ENCODE results near the gene PSMD6.

GRCh38 chr3:63970631-63971475, 52.4 kb downstream of the PSMD6 start:
- no peak for TF ChIP-seq CTCF (IDR thresholded peaks at IDR 0.05; ENCODE audit: insufficient read depth, low read length, poor library complexity, severe bottlenecking)
- TF ChIP-seq EZH2phosphoT487 (conservative IDR thresholded peaks at IDR 0.05; ENCODE audit: low read length): no peak
